Neural crest cell (in vitro differentiated cells): Measurements from ENCODE around the gene KCTD10. TPM values are rescaled to one million over a fixed set of nuclear protein-coding genes. Genes with fewer than 3 reads are reported as not detected.
"Not testable (repeated sequence)": the region's sequence is repeated elsewhere in the genome, so short reads cannot be mapped to it uniquely, and the experiment has no call there.

Source experiments
- DNase-seq: peaks from one replicate; pipeline ENCODE4 v3.0.0; 2021; ENCODE audit warnings: low read depth, mixed read lengths, low spot score
- H3K27ac Mint-ChIP-seq: one replicate; pipeline ENCODE4 v1.8.0; 2021; ENCODE audit warnings: mild to moderate bottlenecking, mixed read lengths; ENCODE audit not compliant: unreplicated experiment
- H3K27me3 Mint-ChIP-seq: 2 replicates; pipeline ENCODE4 v1.8.0; 2021; ENCODE audit warnings: low read depth, mild to moderate bottlenecking, mixed read lengths
- H3K36me3 Mint-ChIP-seq: 2 replicates; pipeline ENCODE4 v1.8.0; 2021; ENCODE audit warnings: low read depth, mild to moderate bottlenecking, mixed read lengths
- H3K4me1 Mint-ChIP-seq: 2 replicates; pipeline ENCODE4 v1.8.0; 2021; ENCODE audit warnings: mixed read lengths
- H3K4me3 Mint-ChIP-seq: one replicate; pipeline ENCODE4 v1.8.0; 2021; ENCODE audit warnings: mild to moderate bottlenecking, mixed read lengths
- H3K9me3 Mint-ChIP-seq: 2 replicates; pipeline ENCODE4 v1.8.0; 2021; ENCODE audit warnings: mixed read lengths
- CTCF ChIP-seq: fragments of 200-600 bp; sonication (generic); conservative IDR thresholded peaks from 2 replicates; pipeline ENCODE4 v1.5.0; 2021; ENCODE audit warnings: antibody characterized with exemption, mild to moderate bottlenecking
- total RNA-seq: library from RNA; stranded (reverse); gene quantifications from 2 replicates; pipeline ENCODE4 v1.2.1, GENCODE V29; 2021

Gene KCTD10
- total RNA-seq, 1 donor from 2014 or later, result 66.4 TPM

GRCh38 chr12:109444259-109444658 lies 32.8 kb downstream of the KCTD10 start:
- DNase-seq, result no peak
- no peaks in the 10 kb centered on the region for H3K36me3 Mint-ChIP-seq
- no peak for TF ChIP-seq CTCF
- no peaks in the 10 kb centered on the region for H3K27me3 Mint-ChIP-seq
- peaks cover 5% of the 10 kb centered on the region for H3K4me1 Mint-ChIP-seq
- no peak overlapping the region for H3K27ac Mint-ChIP-seq
- H3K9me3 Mint-ChIP-seq, result no peaks in the 10 kb centered on the region
- H3K4me3 Mint-ChIP-seq, result no peak overlapping the region

DNA sequence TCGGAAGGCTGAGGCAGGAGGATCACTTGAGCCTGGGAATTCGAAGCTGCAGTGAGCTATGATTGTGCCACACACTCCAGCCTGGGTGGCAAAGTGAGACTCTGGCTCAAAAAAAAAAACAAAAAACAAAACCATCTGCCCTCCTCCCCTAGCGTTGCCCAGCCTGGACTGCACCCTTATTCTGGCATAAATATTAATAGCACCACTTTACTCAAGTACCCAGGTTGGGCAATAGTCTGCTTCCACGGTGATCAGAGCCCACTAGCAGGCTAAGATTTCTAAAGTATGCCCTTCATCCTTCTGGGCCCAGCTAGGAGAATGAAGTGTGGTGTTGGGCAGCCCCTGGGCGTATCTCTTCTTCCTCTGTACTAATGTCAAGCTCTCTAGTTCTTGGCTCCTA lies 33.3 kb downstream of the KCTD10 start:
- Mint-ChIP-seq H3K27ac (no peak overlapping the region), H3K9me3 (no peaks in the 10 kb centered on the region), H3K27me3 (no peaks in the 10 kb centered on the region), H3K4me1 (peaks cover 5% of the 10 kb centered on the region), H3K36me3 (no peaks in the 10 kb centered on the region), H3K4me3 (no peak overlapping the region)
- no peak for DNase-seq
- no peak for TF ChIP-seq CTCF

DNA sequence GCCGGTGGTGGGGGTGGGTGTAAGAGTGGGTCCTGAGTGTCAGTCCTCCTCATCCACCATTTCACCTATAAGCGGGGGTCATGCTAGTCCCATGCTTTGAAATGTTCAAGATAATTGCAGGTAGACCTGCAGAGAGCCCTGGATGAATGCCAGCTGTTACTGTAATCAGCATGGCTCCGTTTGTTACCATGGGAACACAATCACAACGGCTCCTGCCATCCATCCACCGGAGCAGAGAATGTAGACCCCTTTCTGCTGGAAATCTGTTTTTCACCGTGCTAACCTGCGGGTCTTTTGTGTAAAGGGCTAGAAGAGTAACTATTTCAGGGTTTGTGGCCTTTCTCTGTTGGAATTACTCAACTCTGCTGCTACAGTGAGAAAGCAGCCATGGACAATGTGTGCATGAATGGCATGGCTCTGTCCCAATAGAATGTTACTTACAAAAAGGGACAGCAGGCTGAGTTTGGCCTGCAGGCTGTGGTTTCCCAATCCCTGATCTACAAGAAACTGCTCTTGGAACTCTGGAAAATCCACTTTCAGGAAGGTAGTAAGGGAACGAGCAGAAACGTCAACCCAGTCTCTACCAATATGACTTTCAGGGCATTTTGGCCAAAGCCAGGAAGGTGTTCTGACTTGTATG lies 36.1 kb downstream of the KCTD10 start:
- Mint-ChIP-seq H3K4me1 (peaks cover 5% of the 10 kb centered on the region), H3K9me3 (no peaks in the 10 kb centered on the region), H3K27me3 (no peaks in the 10 kb centered on the region), H3K36me3 (no peaks in the 10 kb centered on the region), H3K27ac (no peak overlapping the region), H3K4me3 (no peak overlapping the region)
- DNase-seq, result no peak
- no peak for TF ChIP-seq CTCF

DNA sequence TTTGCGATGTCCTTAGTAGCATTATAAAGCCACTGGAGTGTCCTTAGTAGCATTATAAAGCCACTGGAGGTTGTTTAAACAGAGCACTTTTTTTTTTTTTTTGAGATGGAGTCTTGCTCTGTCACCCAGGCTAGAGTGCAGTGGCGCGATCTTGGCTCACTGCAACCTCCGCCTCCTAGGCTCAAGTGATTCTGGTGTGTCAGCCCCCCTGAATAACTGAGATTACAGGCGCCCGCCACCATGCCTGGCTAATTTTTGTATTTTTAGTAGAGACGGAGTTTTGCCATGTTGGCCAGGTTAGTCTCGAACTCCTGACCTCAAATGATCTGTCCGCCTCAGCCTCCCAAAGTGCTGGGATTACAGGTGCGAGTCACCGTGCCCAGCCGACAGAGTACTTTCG lies 37.1 kb downstream of the KCTD10 start:
- not testable (repeated sequence) for H3K27ac Mint-ChIP-seq, H3K27me3 Mint-ChIP-seq, DNase-seq, H3K36me3 Mint-ChIP-seq, H3K4me3 Mint-ChIP-seq, H3K9me3 Mint-ChIP-seq, H3K4me1 Mint-ChIP-seq

DNA sequence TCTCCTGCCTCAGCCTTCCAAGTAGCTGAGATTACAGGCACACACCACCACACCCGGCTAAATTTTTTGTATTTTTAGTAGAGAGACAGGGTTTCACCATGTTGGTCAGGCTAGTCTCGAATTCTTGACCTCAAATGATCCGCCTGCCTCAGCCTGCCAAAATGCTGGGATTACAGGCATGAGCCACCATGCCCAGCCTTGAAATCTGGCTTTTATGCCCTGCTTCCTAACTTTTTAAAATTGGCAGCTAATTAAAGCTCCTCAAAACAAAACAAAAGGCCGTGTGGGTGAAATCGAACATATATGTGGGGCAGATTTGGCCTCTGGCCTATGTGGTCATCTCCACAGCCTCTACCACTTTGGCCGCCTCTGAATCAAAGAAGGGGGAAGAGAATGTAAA lies 37.9 kb downstream of the KCTD10 start:
- DNase-seq, result no peak
- H3K27me3 Mint-ChIP-seq, result no peaks in the 10 kb centered on the region
- no peak overlapping the region for H3K4me3 Mint-ChIP-seq
- H3K27ac Mint-ChIP-seq, result no peak overlapping the region
- peaks cover 5% of the 10 kb centered on the region for H3K4me1 Mint-ChIP-seq
- H3K9me3 Mint-ChIP-seq, result no peaks in the 10 kb centered on the region
- H3K36me3 Mint-ChIP-seq, result no peaks in the 10 kb centered on the region
- no peak for TF ChIP-seq CTCF

- DNase-seq, result no peak
- no peak overlapping the region for H3K4me3 Mint-ChIP-seq
- H3K9me3 Mint-ChIP-seq, result no peaks in the 10 kb centered on the region
- no peaks in the 10 kb centered on the region for H3K36me3 Mint-ChIP-seq
- H3K4me1 Mint-ChIP-seq, result peaks cover 17% of the 10 kb centered on the region
- no peak for TF ChIP-seq CTCF
- H3K27ac Mint-ChIP-seq, result no peak overlapping the region
- no peaks in the 10 kb centered on the region for H3K27me3 Mint-ChIP-seq
Observed at GRCh38 chr12:109436188-109436560, 40.9 kb downstream of the KCTD10 start.
